Effector CD4-positive, alpha-beta T cell (primary cell): ENCODE measurements around the gene KPNA3.

Source experiments
- DNase-seq: peaks from one replicate; pipeline ENCODE4 v3.0.0-alpha.2; 2020

KPNA3 gene

GRCh38 chr13:49670828-49671227 is 121.7 kb downstream of the KPNA3 start:
- DNase-seq = no peak

DNA sequence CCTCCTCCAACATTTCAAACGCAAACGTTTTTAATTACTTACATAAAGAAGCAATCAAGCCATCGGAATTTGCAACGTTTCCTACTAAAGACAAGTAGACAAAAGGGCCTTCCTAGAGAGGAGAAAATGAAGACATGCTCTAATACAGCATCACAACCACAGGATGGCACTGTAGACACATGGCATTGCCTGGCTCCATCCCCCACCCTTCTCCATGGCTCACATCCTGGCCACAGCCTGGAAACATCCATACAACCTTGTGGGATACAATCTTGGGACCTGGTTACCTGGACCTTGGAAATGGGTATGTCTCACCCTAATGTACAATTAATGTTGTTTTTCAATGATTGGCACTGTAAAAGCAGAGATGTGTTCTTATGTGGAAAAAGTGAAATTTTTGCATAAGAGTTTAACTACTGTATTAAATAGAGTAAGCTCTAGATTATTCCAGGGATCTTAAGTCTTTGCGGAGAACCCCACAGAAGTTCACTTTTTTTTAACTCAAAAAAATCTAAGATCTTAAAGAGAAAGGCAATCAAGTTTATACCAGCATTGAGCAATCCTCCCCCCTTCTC is 122.7 kb downstream of the KPNA3 start:
- DNase-seq = no peak

GRCh38 chr13:49667773-49668172 is 124.7 kb downstream of the KPNA3 start:
- no peak for DNase-seq

GRCh38 chr13:49664606-49665005 is 127.9 kb downstream of the KPNA3 start:
- DNase-seq = no peak

GRCh38 chr13:49657241-49657641 is 135.2 kb downstream of the KPNA3 start:
- DNase-seq = no peak

DNA sequence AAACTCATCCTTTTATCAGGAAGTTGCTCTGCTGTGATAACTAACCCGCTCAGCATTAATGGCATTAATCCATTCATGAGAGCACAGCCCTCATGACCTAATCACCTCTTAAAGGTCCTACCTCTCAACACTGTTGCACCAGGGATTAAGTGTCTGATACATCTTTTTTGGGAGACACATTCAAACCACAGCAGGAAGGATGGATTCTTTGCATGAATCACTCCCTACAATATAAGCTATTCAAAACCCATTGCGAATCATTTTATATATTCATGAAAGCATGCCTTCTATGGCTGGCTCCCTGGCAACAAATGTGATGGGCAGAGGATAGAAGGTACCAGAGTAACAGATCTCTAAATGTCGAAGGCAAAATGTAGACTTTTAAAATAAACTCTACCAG is 136.6 kb downstream of the KPNA3 start:
- DNase-seq = no peak

DNA sequence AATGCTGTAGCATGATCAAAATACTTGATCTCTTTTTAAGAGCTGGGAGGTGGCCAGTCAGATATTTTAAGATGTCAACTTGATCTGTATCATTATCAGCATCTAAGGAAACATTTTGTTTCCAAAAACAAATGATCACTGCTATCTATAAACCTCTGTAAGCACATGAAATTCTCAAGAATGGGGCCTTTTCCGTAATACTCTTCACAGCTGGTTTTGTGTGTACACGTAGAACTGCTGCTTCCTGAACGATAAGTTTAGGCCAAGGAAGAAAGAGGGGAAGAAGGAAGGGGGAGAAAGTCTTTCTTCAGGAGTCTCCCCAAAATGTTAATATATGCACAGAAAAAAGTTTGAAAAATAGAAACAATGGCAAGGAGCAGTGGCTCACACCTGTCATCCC is 138.5 kb downstream of the KPNA3 start:
- DNase-seq = no peak

DNA sequence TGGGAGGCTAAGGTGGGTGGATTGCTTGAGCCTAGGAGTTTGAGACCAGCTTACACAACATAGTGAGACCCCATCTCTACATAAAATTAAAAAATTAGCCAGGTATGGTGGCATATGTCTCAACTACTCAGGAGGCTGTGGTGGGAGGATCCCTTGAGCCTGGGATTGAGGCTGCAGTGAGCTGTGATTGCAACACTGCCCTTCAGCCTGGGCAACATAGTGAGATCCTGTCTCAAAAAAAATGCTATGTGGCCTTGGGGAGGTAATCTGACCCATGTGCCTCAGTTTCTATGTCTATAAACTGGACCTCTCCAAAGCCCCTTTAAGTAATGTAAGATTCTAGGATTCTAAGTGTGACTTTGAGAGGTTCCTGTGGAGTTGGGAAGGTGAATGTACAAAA is 139.0 kb downstream of the KPNA3 start:
- no peak for DNase-seq

DNA sequence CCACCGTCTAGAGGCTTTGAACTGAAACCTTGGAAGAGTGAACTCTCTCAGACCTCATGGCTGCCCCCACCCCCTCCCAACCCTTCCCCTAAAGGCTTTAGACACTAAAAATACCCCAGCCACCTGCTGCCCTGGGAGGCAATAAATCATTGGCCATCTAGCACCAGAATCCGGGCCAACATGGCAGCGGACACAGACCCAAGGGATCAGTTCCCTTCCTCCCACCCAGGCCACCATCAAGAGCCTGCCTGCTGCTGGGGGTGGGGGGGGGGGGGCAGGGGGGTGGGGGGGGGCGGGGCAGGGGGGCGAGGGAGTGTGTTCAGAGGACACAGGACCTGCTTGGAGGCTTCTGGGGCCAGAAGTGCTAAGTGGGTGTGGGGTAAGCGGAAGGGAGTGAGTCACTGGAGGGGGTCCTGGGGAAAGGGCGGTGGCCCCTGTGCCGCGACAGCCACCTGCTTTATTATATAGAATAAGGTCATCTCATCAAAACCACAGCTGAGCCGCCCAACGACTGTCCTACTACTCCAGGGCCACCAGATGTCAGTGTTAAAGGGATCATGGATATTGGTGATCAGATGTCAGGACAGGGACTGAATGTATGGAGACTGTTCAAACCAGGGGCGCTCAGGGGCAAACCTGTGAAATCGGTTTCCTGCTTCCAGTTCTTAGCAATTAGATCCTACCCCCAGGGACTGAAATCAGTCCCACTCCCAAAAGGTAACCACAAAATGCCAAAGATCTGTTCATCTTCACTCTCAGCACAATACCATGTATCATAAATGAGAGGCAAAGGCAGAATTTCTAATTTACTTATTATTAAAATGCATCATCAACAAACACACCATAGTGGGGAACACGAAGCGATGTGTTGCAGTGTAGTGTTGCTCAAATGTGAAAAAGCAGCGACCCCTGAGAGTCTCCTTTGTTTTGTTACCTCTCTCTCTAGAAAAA is 139.9 kb downstream of the KPNA3 start:
- no peak for DNase-seq

DNA sequence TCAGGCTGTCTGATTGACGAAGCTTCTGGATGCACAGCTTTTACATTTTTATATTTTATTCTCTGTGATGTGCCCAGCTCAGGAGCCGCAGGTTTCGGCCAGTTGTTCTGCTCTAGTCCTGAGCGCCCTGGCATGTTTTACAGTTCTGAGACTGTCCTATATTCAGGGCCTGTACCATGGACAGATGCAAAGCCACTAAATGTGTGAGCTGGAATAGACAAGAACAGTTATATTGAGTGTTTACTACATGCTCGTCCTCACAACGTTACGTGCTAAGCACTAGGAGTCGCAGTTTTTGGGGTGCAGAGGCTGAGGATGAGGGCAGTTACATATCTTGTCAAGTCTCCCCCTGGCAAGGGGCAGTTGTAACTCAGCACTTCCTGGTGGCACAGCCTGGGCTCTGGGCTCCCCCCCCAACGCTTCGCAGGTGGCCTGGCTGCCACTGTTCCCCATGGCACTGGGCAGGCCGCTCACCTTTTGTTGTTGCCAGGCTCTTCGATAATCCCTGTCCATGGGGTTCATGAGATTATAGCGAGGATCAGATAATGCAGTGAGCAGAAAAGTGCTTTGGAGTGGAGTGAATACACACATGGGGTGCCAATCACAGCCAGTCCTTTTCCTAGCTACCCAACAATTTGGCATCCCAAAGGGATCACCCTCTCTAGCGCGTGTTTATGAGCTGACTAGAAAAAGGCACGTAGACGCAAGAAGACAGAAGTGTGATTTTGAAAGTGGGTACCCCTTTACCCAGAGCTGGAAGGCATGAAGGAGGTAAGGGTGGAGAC is 140.7 kb downstream of the KPNA3 start:
- no peak for DNase-seq

DNA sequence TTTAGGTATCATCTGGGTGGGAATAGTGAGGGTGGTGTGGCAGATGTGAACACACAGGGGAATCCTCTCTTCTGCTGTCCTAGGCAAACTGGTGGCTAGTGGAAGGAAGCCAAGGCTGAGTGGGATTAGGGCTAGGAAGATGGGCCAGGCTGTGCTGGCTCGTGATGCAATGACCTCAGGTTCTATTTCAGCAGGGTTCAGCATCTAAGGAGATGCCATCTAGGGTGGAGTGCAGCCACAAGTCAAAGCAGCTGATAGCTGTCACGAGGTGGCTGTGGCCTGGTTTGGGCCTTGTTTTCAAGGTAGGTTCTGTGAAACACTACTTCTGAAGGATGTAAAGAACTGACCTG is 142.5 kb downstream of the KPNA3 start:
- no peak for DNase-seq
